Liver (tissue), 9 donors: ENCODE measurements around the gene FRMD4A. TPM values are rescaled to one million over a fixed set of nuclear protein-coding genes. Genes with fewer than 3 reads are reported as not detected.

Source experiments
- DNase-seq: peaks from one replicate; pipeline ENCODE4 v3.0.0-alpha.2; 2017; ENCODE audit warnings: low spot score
- H3K27ac ChIP-seq, 2 donors: one replicate each; pipeline ENCODE4 v1.7.0; 2013; ENCODE audit warnings: inconsistent platforms in 2 of 2, low read length in 2 of 2, control low read depth in 1 of 2, low read depth in 1 of 2, mild to moderate bottlenecking in 1 of 2
- H3K27me3 ChIP-seq, 4 donors: one replicate each; pipeline versions ENCODE4 v1.6.1 to v1.7.0; 2013; ENCODE audit warnings: low read length in 3 of 4, inconsistent platforms in 1 of 4, mild to moderate bottlenecking in 1 of 4, moderate library complexity in 1 of 4; ENCODE audit not compliant: control insufficient read depth in 4 of 4, insufficient read depth in 4 of 4
- H3K36me3 ChIP-seq, 4 donors: one replicate each; pipeline versions ENCODE4 v1.6.1 to v1.7.0; 2013; ENCODE audit warnings: low read length in 3 of 4, mild to moderate bottlenecking in 3 of 4, low read depth in 1 of 4, moderate library complexity in 1 of 4; ENCODE audit not compliant: control insufficient read depth in 4 of 4, insufficient read depth in 3 of 4
- H3K4me1 ChIP-seq, 4 donors: one replicate each; pipeline versions ENCODE4 v1.6.1 to v1.7.0; 2013; ENCODE audit warnings: low read length in 3 of 4, mild to moderate bottlenecking in 3 of 4, moderate library complexity in 1 of 4; ENCODE audit not compliant: control insufficient read depth in 4 of 4, insufficient read depth in 4 of 4
- H3K4me3 ChIP-seq, 3 donors: one replicate each; pipeline versions ENCODE4 v1.6.1 to v1.7.0; 2013; ENCODE audit warnings: low read length in 3 of 3, control low read depth in 1 of 3, low read depth in 1 of 3, mild to moderate bottlenecking in 1 of 3
- H3K9ac ChIP-seq, 2 donors: one replicate each; pipeline ENCODE4 v1.7.0; 2013; ENCODE audit warnings: low read length in 2 of 2, mild to moderate bottlenecking in 2 of 2, moderate library complexity in 2 of 2, control low read depth in 1 of 2, low read depth in 1 of 2
- H3K9me3 ChIP-seq, 4 donors: one replicate each; pipeline versions ENCODE4 v1.6.1 to v1.7.0; 2013; ENCODE audit warnings: low read length in 3 of 4; ENCODE audit not compliant: control insufficient read depth in 4 of 4
- ATF3 ChIP-seq: IDR thresholded peaks from 2 replicates; pipeline ENCODE4 v1.6.1; 2016; ENCODE audit warnings: antibody characterized with exemption
- CTCF ChIP-seq: fragments of 150-350 bp; IDR thresholded peaks from 2 replicates; pipeline ENCODE4 v1.5.1; 2017; ENCODE audit warnings: improper control_type of control experiment, low read depth, low read length; ENCODE audit not compliant: missing input control
- EGR1 ChIP-seq, 2 donors: IDR thresholded peaks; 2 replicates each; pipeline ENCODE4 v1.6.1; 2016 to 2018; ENCODE audit warnings: antibody characterized with exemption in 2 of 2, low read depth in 2 of 2
- FOXA2 ChIP-seq: IDR thresholded peaks from 2 replicates; pipeline ENCODE4 v1.6.1; 2016; ENCODE audit warnings: antibody characterized with exemption
- GABPA ChIP-seq, 2 donors: IDR thresholded peaks in 1 of 2; conservative IDR thresholded peaks in 1 of 2; 2 replicates each; pipeline ENCODE4 v1.6.1; 2016; ENCODE audit warnings: antibody characterized with exemption in 2 of 2, mild to moderate bottlenecking in 1 of 2, moderate library complexity in 1 of 2
- HNF4A ChIP-seq, 2 donors: conservative IDR thresholded peaks; 2 replicates each; pipeline ENCODE4 v1.6.1; 2016; ENCODE audit warnings: antibody characterized with exemption in 2 of 2, mild to moderate bottlenecking in 2 of 2
- HNF4G ChIP-seq: IDR thresholded peaks from 2 replicates; pipeline ENCODE4 v1.6.1; 2016; ENCODE audit warnings: antibody characterized with exemption
- JUND ChIP-seq, 2 donors: IDR thresholded peaks; 2 replicates each; pipeline ENCODE4 v1.6.1; 2016; ENCODE audit warnings: antibody characterized with exemption in 2 of 2
- NR2F2 ChIP-seq: IDR thresholded peaks from 2 replicates; pipeline ENCODE4 v1.6.1; 2016; ENCODE audit warnings: antibody characterized with exemption
- RAD21 ChIP-seq, 2 donors: IDR thresholded peaks; 2 replicates each; pipeline ENCODE4 v1.6.1; 2016; ENCODE audit warnings: antibody characterized with exemption in 2 of 2, mild to moderate bottlenecking in 2 of 2
- RXRA ChIP-seq, 2 donors: IDR thresholded peaks; 2 replicates each; pipeline ENCODE4 v1.6.1; 2017 to 2018; ENCODE audit warnings: antibody characterized with exemption in 2 of 2, mild to moderate bottlenecking in 1 of 2
- SP1 ChIP-seq: IDR thresholded peaks from 2 replicates; pipeline ENCODE4 v1.6.1; 2018; ENCODE audit warnings: antibody characterized with exemption, mild to moderate bottlenecking
- TAF1 ChIP-seq: conservative IDR thresholded peaks from 2 replicates; pipeline ENCODE4 v1.6.1; 2016; ENCODE audit warnings: antibody characterized with exemption, mild to moderate bottlenecking
- YY1 ChIP-seq: IDR thresholded peaks from 2 replicates; pipeline ENCODE4 v1.6.1; 2016; ENCODE audit warnings: antibody characterized with exemption, mild to moderate bottlenecking
- ZBTB33 ChIP-seq: IDR thresholded peaks from 2 replicates; pipeline ENCODE4 v1.6.1; 2016; ENCODE audit warnings: antibody characterized with exemption
- whole genome bisulfite sequencing: extraction: QIAGEN DNeasy Blood & Tissue Kit; methylation state at CpG from one replicate; pipeline ENCODE4 v1.1.7; 2013; 5-methylcytosine and 5-hydroxymethylcytosine counted together
- polyA plus RNA-seq, 2 donors: library from polyadenylated mRNA; stranded (reverse) in 1 of 2; unstranded in 1 of 2; fragments of 200-250 nt in 1 of 2; fragments of >200 nt in 1 of 2; fragmentation: Nextera tagmentation in 1 of 2; extraction: Ambion mirVana in 1 of 2; gene quantifications; one replicate each; pipeline versions ENCODE4 v1.2.1 to v1.2.3, GENCODE V29; 2013 to 2015
- total RNA-seq, 2 donors: library from RNA; depleted of rRNA; stranded (reverse); fragments of >200 nt; gene quantifications; one replicate each; pipeline ENCODE4 v1.2.3, GENCODE V29; 2014
- TF ChIP-seq, protein P1 (sequence below): IDR thresholded peaks from 2 replicates; pipeline ENCODE4 v1.6.1; 2016; ENCODE audit warnings: antibody characterized with exemption, mild to moderate bottlenecking
- TF ChIP-seq, protein P2 (sequence below): IDR thresholded peaks from 2 replicates; pipeline ENCODE4 v1.6.1; 2016; ENCODE audit warnings: antibody characterized with exemption
- donor health status: healthy.
- donor health status: healthy.
- donor health status: healthy.
- donor health status: healthy.
- donor health status: healthy.

Gene FRMD4A
- total and polyA plus RNA-seq, 4 donors, result 8.2 to 34.3 (median 13.1) TPM

- TF ChIP-seq, protein P1, sequence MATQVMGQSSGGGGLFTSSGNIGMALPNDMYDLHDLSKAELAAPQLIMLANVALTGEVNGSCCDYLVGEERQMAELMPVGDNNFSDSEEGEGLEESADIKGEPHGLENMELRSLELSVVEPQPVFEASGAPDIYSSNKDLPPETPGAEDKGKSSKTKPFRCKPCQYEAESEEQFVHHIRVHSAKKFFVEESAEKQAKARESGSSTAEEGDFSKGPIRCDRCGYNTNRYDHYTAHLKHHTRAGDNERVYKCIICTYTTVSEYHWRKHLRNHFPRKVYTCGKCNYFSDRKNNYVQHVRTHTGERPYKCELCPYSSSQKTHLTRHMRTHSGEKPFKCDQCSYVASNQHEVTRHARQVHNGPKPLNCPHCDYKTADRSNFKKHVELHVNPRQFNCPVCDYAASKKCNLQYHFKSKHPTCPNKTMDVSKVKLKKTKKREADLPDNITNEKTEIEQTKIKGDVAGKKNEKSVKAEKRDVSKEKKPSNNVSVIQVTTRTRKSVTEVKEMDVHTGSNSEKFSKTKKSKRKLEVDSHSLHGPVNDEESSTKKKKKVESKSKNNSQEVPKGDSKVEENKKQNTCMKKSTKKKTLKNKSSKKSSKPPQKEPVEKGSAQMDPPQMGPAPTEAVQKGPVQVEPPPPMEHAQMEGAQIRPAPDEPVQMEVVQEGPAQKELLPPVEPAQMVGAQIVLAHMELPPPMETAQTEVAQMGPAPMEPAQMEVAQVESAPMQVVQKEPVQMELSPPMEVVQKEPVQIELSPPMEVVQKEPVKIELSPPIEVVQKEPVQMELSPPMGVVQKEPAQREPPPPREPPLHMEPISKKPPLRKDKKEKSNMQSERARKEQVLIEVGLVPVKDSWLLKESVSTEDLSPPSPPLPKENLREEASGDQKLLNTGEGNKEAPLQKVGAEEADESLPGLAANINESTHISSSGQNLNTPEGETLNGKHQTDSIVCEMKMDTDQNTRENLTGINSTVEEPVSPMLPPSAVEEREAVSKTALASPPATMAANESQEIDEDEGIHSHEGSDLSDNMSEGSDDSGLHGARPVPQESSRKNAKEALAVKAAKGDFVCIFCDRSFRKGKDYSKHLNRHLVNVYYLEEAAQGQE, result no peak
- TF ChIP-seq RXRA (IDR thresholded peaks at IDR 0.05), result no peak
- no peak for TF ChIP-seq ATF3
- no peak for TF ChIP-seq YY1
- TF ChIP-seq JUND (IDR thresholded peaks at IDR 0.05), result no peak
Measured at GRCh38 chr10:13873196-13873595, 457.5 kb downstream of the FRMD4A start (continued).

- Histone ChIP-seq H3K4me3 (no peak overlapping the region), H3K27ac (no peak overlapping the region), H3K36me3 (no peaks in the 10 kb centered on the region), H3K27me3 (no peaks in the 10 kb centered on the region), H3K4me1 (peaks cover 0 to 5% (median 1%) of the 10 kb centered on the region in 4 donors), H3K9ac (no peak overlapping the region), H3K9me3 (no peaks in the 10 kb centered on the region)
- whole genome bisulfite sequencing, result 80% methylated on average over 9 of the region's 9 CpGs
- TF ChIP-seq HNF4G (no peak), FOXA2 (no peak), RXRA (IDR thresholded peaks at IDR 0.05) (no peak), NR2F2 (no peak), TAF1 (no peak), GABPA (IDR thresholded peaks at IDR 0.05 in 1 of 2, conservative IDR thresholded peaks at IDR 0.05 in 1 of 2) (no peak), EGR1 (IDR thresholded peaks at IDR 0.05; ENCODE audit: low read depth in 2 of 2) (no peak), CTCF (no peak), ATF3 (no peak), SP1 (no peak), RAD21 (IDR thresholded peaks at IDR 0.05) (no peak)
- TF ChIP-seq, protein P2, sequence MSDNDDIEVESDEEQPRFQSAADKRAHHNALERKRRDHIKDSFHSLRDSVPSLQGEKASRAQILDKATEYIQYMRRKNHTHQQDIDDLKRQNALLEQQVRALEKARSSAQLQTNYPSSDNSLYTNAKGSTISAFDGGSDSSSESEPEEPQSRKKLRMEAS, result no peak
- DNase-seq, result no peak
Measured at GRCh38 chr10:13872411-13872810, 458.3 kb downstream of the FRMD4A start.

DNA sequence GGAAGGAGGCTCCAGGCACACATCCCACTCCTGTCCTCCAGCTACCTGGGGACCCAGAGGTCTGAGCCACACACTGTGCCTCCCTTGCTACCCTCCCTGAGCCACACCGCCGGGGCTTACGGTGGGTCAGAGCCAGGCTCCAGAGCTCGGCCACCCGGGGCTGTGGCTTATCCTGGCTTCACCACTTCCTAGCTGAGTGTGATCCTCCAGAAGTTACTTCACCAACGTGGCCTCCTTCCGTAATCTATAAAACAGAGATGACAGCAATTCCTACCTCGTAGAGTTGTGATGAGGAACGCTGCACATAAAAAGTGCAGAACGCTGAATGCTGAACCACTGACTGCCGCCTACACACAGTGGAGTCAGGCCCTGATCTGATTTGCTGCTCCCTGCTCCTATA lies 458.9 kb downstream of the FRMD4A start:
- H3K9me3 ChIP-seq, result no peaks in the 10 kb centered on the region
- H3K36me3 ChIP-seq, result no peaks in the 10 kb centered on the region
- no peak overlapping the region for H3K9ac ChIP-seq
- no peak for TF ChIP-seq HNF4G
- TF ChIP-seq NR2F2, result no peak
- TF ChIP-seq, protein P2, result no peak
- TF ChIP-seq ZBTB33, result no peak
- TF ChIP-seq HNF4A (conservative IDR thresholded peaks at IDR 0.05), result no peak
- no peak for TF ChIP-seq GABPA (IDR thresholded peaks at IDR 0.05 in 1 of 2, conservative IDR thresholded peaks at IDR 0.05 in 1 of 2)
- no peak overlapping the region for H3K27ac ChIP-seq
- no peaks in the 10 kb centered on the region for H3K27me3 ChIP-seq
- no peak overlapping the region for H3K4me3 ChIP-seq
- WGBS, result 83% methylated on average over 11 of the region's 11 CpGs
- DNase-seq, result no peak
- H3K4me1 ChIP-seq, result no peaks in the 10 kb centered on the region
